ENCODE data around the gene CLCN1. TPM values are rescaled to one million over a fixed set of nuclear protein-coding genes. Genes with fewer than 3 reads are reported as not detected.

Gene CLCN1
- total and polyA plus RNA-seq, 2 of the 4 experiments (the other 2 are of a cell fraction): not detected

DNA sequence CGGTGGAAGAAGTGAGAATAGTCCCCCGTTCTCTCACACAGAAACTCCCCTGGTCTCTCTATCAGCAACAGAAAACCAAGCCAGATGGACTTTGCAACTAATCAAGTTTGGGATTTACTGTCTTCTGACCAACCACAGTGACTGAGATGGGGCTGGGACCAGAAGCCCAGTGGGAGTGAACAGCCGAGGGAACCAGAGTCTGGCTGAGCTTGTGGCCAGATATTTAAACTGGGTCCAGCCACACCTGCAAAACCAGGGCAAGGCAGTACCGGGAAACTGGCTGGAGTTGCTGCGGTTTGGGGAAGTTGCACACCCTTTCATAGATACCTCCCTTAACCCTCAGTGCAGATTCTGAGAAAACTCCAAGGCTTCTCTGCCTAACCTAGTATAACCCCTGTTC, 46.7 kb upstream of the CLCN1 start:
- Histone ChIP-seq H3K23ac (ENCODE audit: low read depth, low read length) (no peak overlapping the region), H3K14ac (replicated peaks; ENCODE audit: low read depth, low read length) (no peak overlapping the region), H3K4me3 (ENCODE audit: insufficient read depth, low read depth, low read length) (no peak overlapping the region), H4K91ac (ENCODE audit: insufficient read depth, low read depth, low read length) (no peak overlapping the region), H3K27me3 (ENCODE audit: control insufficient read depth, insufficient read depth, low read length) (no peaks in the 10 kb centered on the region), H3K36me3 (ENCODE audit: control insufficient read depth, insufficient read depth, low read length) (peaks cover 22% of the 10 kb centered on the region), H3K9me3 (ENCODE audit: control insufficient read depth, insufficient read depth, low read length) (no peaks in the 10 kb centered on the region), H3K4me1 (ENCODE audit: control insufficient read depth, insufficient read depth, low read length) (peaks cover 2% of the 10 kb centered on the region; the same call in 1 of the 2 replicates), H2AK5ac (ENCODE audit: low read depth, low read length) (no peak overlapping the region), H4K5ac (ENCODE audit: low read depth, low read length) (no peak overlapping the region), H3K27ac (ENCODE audit: insufficient read depth, low read length) (no peak overlapping the region), H2BK5ac (ENCODE audit: low read depth, low read length, poor library complexity, severe bottlenecking) (no peak overlapping the region), H3K56ac (ENCODE audit: extremely low read depth, insufficient read depth, low read length) (no peak overlapping the region), H2BK20ac (ENCODE audit: low read depth, low read length) (no peak overlapping the region), H2AFZ (replicated peaks; ENCODE audit: low read length, poor library complexity) (no peak overlapping the region), H3K79me1 (ENCODE audit: low read depth in 1 of 2, low read length in 2 of 2) (peaks cover 0 to 10% of the 10 kb centered on the region in 2 experiments; a peak in 3 of 4 replicates), H3K4ac (ENCODE audit: low read depth, low read length) (no peak overlapping the region), H4K8ac (ENCODE audit: low read depth in 2 of 2, low read length in 2 of 2) (no peak overlapping the region), H2BK15ac (ENCODE audit: low read depth, low read length) (no peak overlapping the region), H3K9ac (ENCODE audit: low read depth, low read length) (no peak overlapping the region), H3K4me2 (ENCODE audit: low read depth, low read length) (no peak overlapping the region), H4K20me1 (ENCODE audit: insufficient read depth, low read length) (no peaks in the 10 kb centered on the region), H2BK120ac (ENCODE audit: low read depth, low read length) (no peak overlapping the region), H3K18ac (ENCODE audit: low read depth, low read length) (no peak overlapping the region), H3K9me1 (ENCODE audit: insufficient read depth, low read length) (peaks cover 4% of the 10 kb centered on the region; the same call in 1 of the 2 replicates), H2AK9ac (replicated peaks; ENCODE audit: low read depth, low read length, poor library complexity) (no peak overlapping the region)
- intact Hi-C loops (cut with micrococcal nuclease) (no loop called here), in situ Hi-C loops (cut with MboI; ENCODE audit: low sequenced_read_pairs) (no loop called here), dilution Hi-C loops (cut with HindIII; ENCODE audit: low sequenced_read_pairs, unreplicated experiment) (no loop called here)
- BruUV-seq (replicated peaks): no TSS peak
- DNase-seq (no peak), ATAC-seq (ENCODE audit: low read depth) (no peak)
- POLR2A ChIA-PET (ENCODE audit: unreplicated experiment): no interaction called here
- 100% methylated on average over 2 of the region's 5 CpGs; no CpG with 5 or more reads in 1 of the 2 experiments for WGBS, 2 experiments (ENCODE audit: extremely low coverage in 2 of 2, insufficient read length in 1 of 2)
- TF ChIP-seq MXI1 (IDR thresholded peaks at IDR 0.05; ENCODE audit: borderline replicate concordance, low read depth, low read length) (no peak), POLR2A (IDR thresholded peaks at IDR 0.05; ENCODE audit: low read depth, low read length) (no peak), CEBPB (IDR thresholded peaks at IDR 0.05; ENCODE audit: low read depth, low read length) (no peak), MAFK (IDR thresholded peaks at IDR 0.05; ENCODE audit: low read depth, low read length) (no peak), BHLHE40 (IDR thresholded peaks at IDR 0.05; ENCODE audit: low read depth, low read length) (no peak), RAD21 (IDR thresholded peaks at IDR 0.05; ENCODE audit: low read length) (no peak), RFX5 (IDR thresholded peaks at IDR 0.05; ENCODE audit: low read depth, low read length) (no peak)
- TF ChIP-seq, protein P1, sequence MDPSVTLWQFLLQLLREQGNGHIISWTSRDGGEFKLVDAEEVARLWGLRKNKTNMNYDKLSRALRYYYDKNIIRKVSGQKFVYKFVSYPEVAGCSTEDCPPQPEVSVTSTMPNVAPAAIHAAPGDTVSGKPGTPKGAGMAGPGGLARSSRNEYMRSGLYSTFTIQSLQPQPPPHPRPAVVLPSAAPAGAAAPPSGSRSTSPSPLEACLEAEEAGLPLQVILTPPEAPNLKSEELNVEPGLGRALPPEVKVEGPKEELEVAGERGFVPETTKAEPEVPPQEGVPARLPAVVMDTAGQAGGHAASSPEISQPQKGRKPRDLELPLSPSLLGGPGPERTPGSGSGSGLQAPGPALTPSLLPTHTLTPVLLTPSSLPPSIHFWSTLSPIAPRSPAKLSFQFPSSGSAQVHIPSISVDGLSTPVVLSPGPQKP (IDR thresholded peaks at IDR 0.05; ENCODE audit: borderline replicate concordance, low read depth, low read length): no peak
- TF ChIP-seq, protein P2, sequence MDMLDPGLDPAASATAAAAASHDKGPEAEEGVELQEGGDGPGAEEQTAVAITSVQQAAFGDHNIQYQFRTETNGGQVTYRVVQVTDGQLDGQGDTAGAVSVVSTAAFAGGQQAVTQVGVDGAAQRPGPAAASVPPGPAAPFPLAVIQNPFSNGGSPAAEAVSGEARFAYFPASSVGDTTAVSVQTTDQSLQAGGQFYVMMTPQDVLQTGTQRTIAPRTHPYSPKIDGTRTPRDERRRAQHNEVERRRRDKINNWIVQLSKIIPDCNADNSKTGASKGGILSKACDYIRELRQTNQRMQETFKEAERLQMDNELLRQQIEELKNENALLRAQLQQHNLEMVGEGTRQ (IDR thresholded peaks at IDR 0.05; ENCODE audit: low read depth, low read length): no peak
- CTCF ChIA-PET: no interaction called here

Data from IMR-90 (cell line).